ENCODE data around the gene LY6G6F. TPM values are rescaled to one million over a fixed set of nuclear protein-coding genes. Genes with fewer than 3 reads are reported as not detected.

LY6G6F gene
- total and polyA plus RNA-seq, 2 of the 13 experiments (the other 11 are each of a cell fraction or from before 2014, with no cell fraction given): not detected

GRCh38 chr6:31729979-31730630, 23.4 kb downstream of the LY6G6F start (continued):
- TF ChIP-seq PRPF4 (IDR thresholded peaks at IDR 0.05; ENCODE audit: low read depth, low read length, poor library complexity, severe bottlenecking) (peak; percentile 50), ZNF709 (CRISPR knock-in tag; IDR thresholded peaks at IDR 0.05) (peak; percentile 39; the same call in 1 of the 2 replicates), ZNF782 (CRISPR knock-in tag; IDR thresholded peaks at IDR 0.05; ENCODE audit: borderline replicate concordance) (peak; percentile 84; the same call in 1 of the 2 replicates), ARHGAP35 (CRISPR knock-in tag; IDR thresholded peaks at IDR 0.05; ENCODE audit: borderline replicate concordance) (peak; percentile 36; the same call in 1 of the 2 replicates), SRSF1 (optimal IDR thresholded peaks at IDR 0.05; ENCODE audit: low read depth, low read length) (peak; percentile 92), LBX2 (CRISPR knock-in tag; IDR thresholded peaks at IDR 0.05; ENCODE audit: borderline replicate concordance) (0 out of 2 replicates have a peak, but pooled peaks have one; percentile 74), ZBTB49 (CRISPR knock-in tag; IDR thresholded peaks at IDR 0.05; ENCODE audit: borderline replicate concordance) (no peak), ZNF354B (CRISPR knock-in tag; IDR thresholded peaks at IDR 0.05) (0 out of 2 replicates have a peak, but pooled peaks have one; percentile 12), U2AF2 (IDR thresholded peaks at IDR 0.05; ENCODE audit: low read depth, low read length) (0 out of 2 replicates have a peak, but pooled peaks have one; percentile 72), ETV5 (CRISPR knock-in tag; IDR thresholded peaks at IDR 0.05; ENCODE audit: borderline replicate concordance) (no peak), ZC3H4 (CRISPR knock-in tag; IDR thresholded peaks at IDR 0.05; ENCODE audit: borderline replicate concordance) (peak; percentile 56; the same call in 1 of the 2 replicates), ZFYVE20 (CRISPR knock-in tag; IDR thresholded peaks at IDR 0.05; ENCODE audit: borderline replicate concordance, low read depth) (no peak), ZNF512 (CRISPR knock-in tag; IDR thresholded peaks at IDR 0.05) (no peak), TP53 (CRISPR knock-in tag; conservative IDR thresholded peaks at IDR 0.05) (0 out of 2 replicates have a peak, but pooled peaks have one; percentile 2), SSRP1 (CRISPR knock-in tag; IDR thresholded peaks at IDR 0.05) (peak; percentile 79; the same call in 1 of the 2 replicates), ZNF577 (CRISPR knock-in tag; IDR thresholded peaks at IDR 0.05; ENCODE audit: borderline replicate concordance, low read depth) (no peak), ZSCAN21 (CRISPR knock-in tag; IDR thresholded peaks at IDR 0.05; ENCODE audit: borderline replicate concordance) (no peak), ZFP82 (CRISPR knock-in tag; IDR thresholded peaks at IDR 0.05; ENCODE audit: borderline replicate concordance) (peak; percentile 91; the same call in 1 of the 2 replicates), TEF (CRISPR knock-in tag; IDR thresholded peaks at IDR 0.05) (no peak), ZNF724P (CRISPR knock-in tag; IDR thresholded peaks at IDR 0.05; ENCODE audit: borderline replicate concordance) (peak; percentile 74; the same call in 1 of the 2 replicates), RFX3 (CRISPR knock-in tag; IDR thresholded peaks at IDR 0.05) (no peak), FOSL1 (CRISPR knock-in tag; IDR thresholded peaks at IDR 0.05; ENCODE audit: borderline replicate concordance) (0 out of 2 replicates have a peak, but pooled peaks have one; percentile 34), ZNF784 (CRISPR knock-in tag; IDR thresholded peaks at IDR 0.05; ENCODE audit: borderline replicate concordance) (peak; percentile 82)
